ENCODE results near the gene MYO5C.

MYO5C gene

GRCh38 chr15:52184721-52185120 is 110.9 kb downstream of the MYO5C start:
- Histone ChIP-seq H3K27ac (no peak overlapping the region), H3K4me3 (no peak overlapping the region), H3K27me3 (peaks cover 6% of the 10 kb centered on the region; the same call in 1 of the 2 replicates), H3K9ac (no peak overlapping the region), H3K36me3 (no peaks in the 10 kb centered on the region), H3K9me3 (peaks cover 3% of the 10 kb centered on the region; the same call in 1 of the 2 replicates), H3K4me2 (no peak overlapping the region), H4K20me1 (no peaks in the 10 kb centered on the region), H3K4me1 (peaks cover 13% of the 10 kb centered on the region)
- no peak for TF ChIP-seq Cebpa-rat (IDR thresholded peaks at IDR 0.05)

- Histone ChIP-seq H4K20me1 (no peaks in the 10 kb centered on the region), H3K27ac (no peak overlapping the region), H3K36me3 (no peaks in the 10 kb centered on the region), H3K4me1 (peaks cover 17% of the 10 kb centered on the region), H3K4me2 (no peak overlapping the region), H3K9ac (no peak overlapping the region), H3K4me3 (no peak overlapping the region), H3K9me3 (peaks cover 3% of the 10 kb centered on the region; the same call in 1 of the 2 replicates), H3K27me3 (peaks cover 6% of the 10 kb centered on the region; the same call in 1 of the 2 replicates)
- TF ChIP-seq Cebpa-rat (IDR thresholded peaks at IDR 0.05): no peak
These were observed 111.9 kb downstream of the MYO5C start for GRCh38 chr15:52183562-52184173.

- H3K27ac ChIP-seq: no peak overlapping the region
- H3K9ac ChIP-seq: no peak overlapping the region
- H3K27me3 ChIP-seq: peaks cover 6% of the 10 kb centered on the region; the same call in 1 of the 2 replicates
These were observed 113.4 kb downstream of the MYO5C start for GRCh38 chr15:52181938-52182780.

DNA sequence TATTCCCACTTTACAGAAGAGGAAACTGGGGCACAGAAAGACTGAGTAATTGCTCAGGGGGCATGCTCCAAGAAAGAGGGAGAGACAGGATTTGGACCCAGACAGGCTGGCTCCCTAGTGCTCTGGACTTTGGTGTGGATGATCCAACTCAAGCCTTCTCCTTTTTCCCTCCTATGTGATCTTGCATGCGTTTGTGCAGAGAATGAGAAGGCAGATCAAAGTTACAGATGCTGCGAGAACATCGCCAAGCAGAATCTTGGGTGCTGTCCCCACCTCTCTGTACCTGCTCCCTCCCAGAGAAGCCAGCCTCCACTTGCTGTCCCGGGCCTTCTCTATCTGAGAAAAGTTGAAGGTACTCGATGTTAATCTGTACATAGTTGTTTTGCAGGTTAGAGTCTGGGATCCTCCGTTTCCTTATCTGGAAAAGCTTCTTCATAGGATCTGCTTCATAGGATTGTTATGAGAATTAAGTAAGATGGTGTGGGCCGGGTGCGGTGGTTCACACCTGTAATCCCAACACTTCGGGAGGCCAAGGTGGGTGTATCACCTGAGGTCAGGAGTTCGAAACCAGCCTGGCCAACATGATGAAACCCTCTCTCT is 114.7 kb downstream of the MYO5C start:
- no peak overlapping the region for H3K27ac ChIP-seq
- H3K27me3 ChIP-seq: peaks cover 6% of the 10 kb centered on the region; the same call in 1 of the 2 replicates
- H3K4me3 ChIP-seq: no peak overlapping the region; the same call in 1 of the 2 replicates
- H3K9ac ChIP-seq: no peak overlapping the region
- peaks cover 8% of the 10 kb centered on the region; the same call in 1 of the 2 replicates for H4K20me1 ChIP-seq
- peak overlapping the region; percentile 96 for H3K4me2 ChIP-seq
- no peak for TF ChIP-seq Cebpa-rat (IDR thresholded peaks at IDR 0.05)
- no peaks in the 10 kb centered on the region for H3K36me3 ChIP-seq
- peaks cover 35% of the 10 kb centered on the region for H3K4me1 ChIP-seq
- H3K9me3 ChIP-seq: peaks cover 3% of the 10 kb centered on the region; the same call in 1 of the 2 replicates

More at GRCh38 chr15:52181938-52182780, 113.4 kb downstream of the MYO5C start:
- Histone ChIP-seq H3K9me3 (peaks cover 3% of the 10 kb centered on the region; the same call in 1 of the 2 replicates), H3K4me2 (no peak overlapping the region), H3K36me3 (no peaks in the 10 kb centered on the region), H3K4me3 (no peak overlapping the region), H4K20me1 (no peaks in the 10 kb centered on the region), H3K4me1 (peaks cover 27% of the 10 kb centered on the region)
- no peak for TF ChIP-seq Cebpa-rat (IDR thresholded peaks at IDR 0.05)

DNA sequence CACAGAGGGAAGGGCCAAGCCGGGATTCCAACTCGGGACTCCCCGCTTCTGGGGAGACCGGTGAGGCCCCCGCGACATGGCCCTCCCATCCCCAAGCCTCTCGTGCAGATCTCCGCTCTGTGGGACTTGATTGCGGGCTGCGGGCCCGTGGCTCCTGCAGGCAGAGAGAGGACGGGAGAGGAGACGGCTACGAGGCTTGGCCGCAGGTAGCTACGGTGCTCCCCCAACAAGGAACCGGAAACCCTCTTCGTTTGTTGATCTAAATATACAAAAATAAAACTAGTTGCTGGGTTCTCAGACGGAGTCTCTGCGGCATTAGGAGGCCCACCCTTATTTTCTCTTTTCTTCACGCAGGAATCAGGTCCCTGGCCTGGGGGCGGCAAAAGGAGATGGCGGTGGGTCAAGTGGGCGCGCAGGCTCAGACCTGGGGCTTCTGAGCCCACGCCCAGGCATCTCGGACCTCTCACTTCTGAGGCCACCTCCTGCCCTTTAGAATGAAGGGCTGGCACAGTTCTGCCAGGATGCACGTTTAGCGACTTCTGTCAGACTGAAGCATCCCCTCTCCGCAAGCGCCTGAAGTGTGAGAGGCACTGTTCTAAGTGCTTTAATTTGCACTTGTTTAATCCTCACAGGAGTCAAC is 115.3 kb downstream of the MYO5C start:
- H3K4me2 ChIP-seq: peak overlapping the region; percentile 96
- H3K4me3 ChIP-seq: peak overlapping the region; percentile 72
- peak overlapping the region; percentile 81 for H3K9ac ChIP-seq
- peaks cover 36% of the 10 kb centered on the region for H3K4me1 ChIP-seq
- TF ChIP-seq Cebpa-rat (IDR thresholded peaks at IDR 0.05): no peak
- H3K36me3 ChIP-seq: no peaks in the 10 kb centered on the region
- peaks cover 3% of the 10 kb centered on the region; the same call in 1 of the 2 replicates for H3K9me3 ChIP-seq
- H4K20me1 ChIP-seq: peaks cover 9% of the 10 kb centered on the region; the same call in 1 of the 2 replicates
- peaks cover 6% of the 10 kb centered on the region; the same call in 1 of the 2 replicates for H3K27me3 ChIP-seq
- H3K27ac ChIP-seq: peak overlapping the region; percentile 61

DNA sequence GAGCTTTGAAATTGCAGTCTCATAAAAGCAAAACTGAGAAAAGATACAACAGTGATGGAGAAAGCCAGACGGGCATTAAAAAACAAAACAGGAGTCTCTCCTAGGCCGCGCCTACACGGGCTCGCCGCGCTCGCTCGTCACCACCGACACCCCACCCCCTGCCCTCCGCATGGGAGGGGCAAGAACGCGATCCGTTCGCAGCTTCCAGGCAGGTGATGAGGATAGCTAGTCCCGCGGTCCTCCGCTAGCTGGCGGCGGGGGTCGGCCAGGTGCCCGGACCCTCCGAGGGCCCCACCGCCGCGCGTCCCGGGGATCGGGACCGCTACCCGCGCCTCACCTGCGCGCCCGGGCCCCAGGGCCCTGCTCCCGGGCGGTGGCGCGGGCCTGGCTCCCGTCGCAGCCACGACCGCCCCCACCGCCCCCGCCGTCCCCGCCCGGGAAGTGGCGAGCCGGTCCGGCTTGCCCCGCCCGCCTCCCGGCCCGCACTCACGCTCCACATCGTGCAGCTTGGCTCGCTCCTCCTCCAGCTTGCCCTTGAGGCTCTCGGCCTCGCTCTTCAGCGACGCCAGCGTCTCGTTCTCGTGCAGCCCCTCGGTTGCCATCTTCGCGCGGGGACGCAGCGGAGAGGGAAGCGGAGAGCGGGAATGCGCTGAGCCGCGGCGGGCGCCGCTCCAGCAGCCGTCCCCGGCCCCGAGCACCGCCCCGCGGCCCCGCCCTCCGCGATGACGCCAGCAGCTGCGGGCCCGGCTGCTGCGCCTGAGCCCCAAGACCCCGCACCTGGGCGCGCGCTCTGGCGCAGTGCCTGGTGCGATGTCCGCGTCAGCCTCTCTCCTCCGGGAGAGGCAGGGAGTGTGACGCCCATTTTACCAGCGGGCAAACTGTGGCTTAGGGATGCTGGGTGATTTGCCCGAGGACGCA is 116.1 kb downstream of the MYO5C start:
- peak overlapping the region; percentile 72 for H3K4me3 ChIP-seq
- H3K4me1 ChIP-seq: peaks cover 44% of the 10 kb centered on the region
- H3K9me3 ChIP-seq: peaks cover 3% of the 10 kb centered on the region; the same call in 1 of the 2 replicates
- H3K9ac ChIP-seq: peak overlapping the region; percentile 81
- no peak for TF ChIP-seq Cebpa-rat (IDR thresholded peaks at IDR 0.05)
- peaks cover 9% of the 10 kb centered on the region; the same call in 1 of the 2 replicates for H4K20me1 ChIP-seq
- H3K4me2 ChIP-seq: peak overlapping the region; percentile 96
- H3K27ac ChIP-seq: peak overlapping the region; percentile 61
- H3K27me3 ChIP-seq: peaks cover 6% of the 10 kb centered on the region; the same call in 1 of the 2 replicates
- no peaks in the 10 kb centered on the region for H3K36me3 ChIP-seq

- peak overlapping the region; percentile 96 for H3K4me2 ChIP-seq
- H3K27me3 ChIP-seq: peaks cover 6% of the 10 kb centered on the region; the same call in 1 of the 2 replicates
- peaks cover 51% of the 10 kb centered on the region for H3K4me1 ChIP-seq
- H3K36me3 ChIP-seq: no peaks in the 10 kb centered on the region
- peak overlapping the region; percentile 72 for H3K4me3 ChIP-seq
- peak overlapping the region; percentile 81 for H3K9ac ChIP-seq
- TF ChIP-seq Cebpa-rat (IDR thresholded peaks at IDR 0.05): no peak
- H3K9me3 ChIP-seq: peaks cover 2% of the 10 kb centered on the region; the same call in 1 of the 2 replicates
- peak overlapping the region; percentile 61; the same call in 1 of the 2 replicates for H3K27ac ChIP-seq
- H4K20me1 ChIP-seq: peaks cover 9% of the 10 kb centered on the region; the same call in 1 of the 2 replicates
These were observed 116.8 kb downstream of the MYO5C start for GRCh38 chr15:52178765-52179164.

GRCh38 chr15:52172869-52173268 is 122.7 kb downstream of the MYO5C start:
- Histone ChIP-seq H4K20me1 (peaks cover 9% of the 10 kb centered on the region), H3K9me3 (peaks cover 11% of the 10 kb centered on the region), H3K9ac (no peak overlapping the region), H3K27me3 (no peaks in the 10 kb centered on the region), H3K27ac (no peak overlapping the region), H3K4me2 (no peak overlapping the region), H3K4me3 (no peak overlapping the region), H3K36me3 (no peaks in the 10 kb centered on the region), H3K4me1 (peaks cover 30% of the 10 kb centered on the region)
- TF ChIP-seq Cebpa-rat (IDR thresholded peaks at IDR 0.05): no peak

Measured in BLaER1 (cell line).